CD14-positive monocyte (primary cell): ENCODE results near the gene EFCC1. TPM values are rescaled to one million over a fixed set of nuclear protein-coding genes. Genes with fewer than 3 reads are reported as not detected.

Source experiments
- DNase-seq, 3 donors: peaks; one replicate each; pipeline ENCODE4 v3.0.0-alpha.2; 2011 to 2022
- H2AFZ ChIP-seq: 2 replicates; pipeline ENCODE4 v1.6.0; 2012; ENCODE audit warnings: mild to moderate bottlenecking, low read depth, low read length, inconsistent platforms; ENCODE audit not compliant: insufficient read depth, poor library complexity, severe bottlenecking
- H3K27ac ChIP-seq, 2 donors: 1 replicate in 1 of 2; 2 replicates in 1 of 2; pipeline ENCODE4 v1.5.1; 2012 to 2013; ENCODE audit warnings: low read length in 2 of 2, control low read depth in 1 of 2, inconsistent platforms in 1 of 2, low read depth in 1 of 2, mild to moderate bottlenecking in 1 of 2
- H3K27me3 ChIP-seq, 2 donors: one replicate each; pipeline versions ENCODE4 v1.6.0 to v1.6.1; 2011 to 2013; ENCODE audit warnings: low read length in 2 of 2; ENCODE audit not compliant: control insufficient read depth in 2 of 2, insufficient read depth in 2 of 2
- H3K36me3 ChIP-seq, 2 donors: replicated peaks in 1 of 2; 1 replicate in 1 of 2; 2 replicates in 1 of 2; pipeline versions ENCODE4 v1.5.1 to v1.6.1; 2012 to 2013; ENCODE audit warnings: low read length in 2 of 2, control low read depth in 1 of 2, inconsistent platforms in 1 of 2, mild to moderate bottlenecking in 1 of 2; ENCODE audit not compliant: insufficient read depth in 2 of 2, control insufficient read depth in 1 of 2
- H3K4me1 ChIP-seq, 2 donors: 1 replicate in 1 of 2; 2 replicates in 1 of 2; pipeline versions ENCODE4 v1.5.1 to v1.6.1; 2012 to 2013; ENCODE audit warnings: low read length in 2 of 2, control low read depth in 1 of 2, inconsistent platforms in 1 of 2, mild to moderate bottlenecking in 1 of 2, moderate library complexity in 1 of 2; ENCODE audit not compliant: insufficient read depth in 2 of 2, control insufficient read depth in 1 of 2
- H3K4me2 ChIP-seq: replicated peaks from 2 replicates; pipeline ENCODE3; 2012; ENCODE audit warnings: low read length, moderate library complexity, mild to moderate bottlenecking; ENCODE audit not compliant: poor library complexity, severe bottlenecking; ENCODE audit errors: extremely low read depth
- H3K4me3 ChIP-seq, 3 experiments: fragments of 200-600 bp in 1 of 3; sonication (generic) in 1 of 3; replicated peaks in 1 of 3; 1 replicate in 2 of 3; 2 replicates in 1 of 3; pipeline ENCODE4 v1.5.1; 2011 to 2013; ENCODE audit warnings: low read length in 3 of 3, mild to moderate bottlenecking in 3 of 3, control low read depth in 2 of 3, low read depth in 2 of 3, inconsistent platforms in 1 of 3, moderate library complexity in 1 of 3
- H3K79me2 ChIP-seq: 2 replicates; pipeline ENCODE4 v1.6.0; 2012; ENCODE audit warnings: mild to moderate bottlenecking, control low read depth, inconsistent platforms, low read length, moderate library complexity; ENCODE audit not compliant: insufficient read depth
- H3K9ac ChIP-seq: 2 replicates; pipeline ENCODE4 v1.6.0; 2017; ENCODE audit warnings: low read length, mild to moderate bottlenecking; ENCODE audit not compliant: insufficient read depth, poor library complexity, severe bottlenecking
- H3K9me3 ChIP-seq, 2 donors: replicated peaks in 1 of 2; 1 replicate in 1 of 2; 2 replicates in 1 of 2; pipeline versions ENCODE4 v1.5.1 to v1.6.1; 2012 to 2013; ENCODE audit warnings: low read length in 2 of 2, control low read depth in 1 of 2; ENCODE audit not compliant: control insufficient read depth in 1 of 2, insufficient read depth in 1 of 2
- H4K20me1 ChIP-seq: 2 replicates; pipeline ENCODE4 v1.6.0; 2012; ENCODE audit warnings: mild to moderate bottlenecking, low read length, control low read depth, moderate library complexity; ENCODE audit not compliant: insufficient read depth
- H3K27ac Mint-ChIP-seq, 7 donors: one replicate each; pipeline ENCODE4 v1.8.0; 2020; ENCODE audit warnings: mild to moderate bottlenecking in 7 of 7, mixed read lengths in 7 of 7, moderate library complexity in 6 of 7, inconsistent platforms in 2 of 7
- H3K27me3 Mint-ChIP-seq, 3 donors: one replicate each; pipeline ENCODE4 v1.8.0; 2021 to 2022; ENCODE audit warnings: low read depth in 3 of 3, mild to moderate bottlenecking in 3 of 3, mixed read lengths in 3 of 3, moderate library complexity in 3 of 3, inconsistent platforms in 1 of 3
- H3K36me3 Mint-ChIP-seq, 2 donors: one replicate each; pipeline ENCODE4 v1.8.0; 2020; ENCODE audit warnings: mixed read lengths in 2 of 2, inconsistent platforms in 1 of 2, mild to moderate bottlenecking in 1 of 2
- H3K4me1 Mint-ChIP-seq: one replicate; pipeline ENCODE4 v1.8.0; 2020; ENCODE audit warnings: mild to moderate bottlenecking, mixed read lengths
- H3K4me3 Mint-ChIP-seq, 2 donors: one replicate each; pipeline ENCODE4 v1.8.0; 2020; ENCODE audit warnings: mild to moderate bottlenecking in 2 of 2, mixed read lengths in 2 of 2, moderate library complexity in 1 of 2
- H3K9me3 Mint-ChIP-seq, 7 donors: one replicate each; pipeline ENCODE4 v1.8.0; 2020 to 2022; ENCODE audit warnings: mixed read lengths in 7 of 7, mild to moderate bottlenecking in 6 of 7, moderate library complexity in 6 of 7, inconsistent platforms in 2 of 7
- CTCF ChIP-seq: fragments of 200-600 bp; IDR thresholded peaks from one replicate; pipeline ENCODE4 v1.8.0; 2022; ENCODE audit warnings: antibody characterized with exemption, mild to moderate bottlenecking
- WGBS: methylation state at CpG from one replicate; pipeline ENCODE4 v1.1.5; 2013; ENCODE audit warnings: missing lambda C conversion rate; ENCODE audit not compliant: insufficient coverage; 5-methylcytosine and 5-hydroxymethylcytosine counted together
- intact Hi-C, 2 donors: fragments of 100-400 bp; cut with micrococcal nuclease; formaldehyde crosslinking; loops; one replicate each; pipeline versions ENCODE4 v1.15.0 to v1.15.1; 2023
- polyA plus RNA-seq, 3 donors: library from polyadenylated mRNA; depleted of rRNA in 1 of 3; unstranded in 2 of 3; stranded (reverse) in 1 of 3; fragments of 300-500 nt in 2 of 3; fragments of >200 nt in 1 of 3; fragmentation: Illumina TruSeq in 2 of 3; gene quantifications; 1 replicate in 2 of 3; 2 replicates in 1 of 3; pipeline ENCODE4 v1.2.3, GENCODE V29; 2012 to 2021

EFCC1 gene
- polyA plus RNA-seq, 3 donors, result 0.11 to 0.15 TPM; not detected in 1

DNA sequence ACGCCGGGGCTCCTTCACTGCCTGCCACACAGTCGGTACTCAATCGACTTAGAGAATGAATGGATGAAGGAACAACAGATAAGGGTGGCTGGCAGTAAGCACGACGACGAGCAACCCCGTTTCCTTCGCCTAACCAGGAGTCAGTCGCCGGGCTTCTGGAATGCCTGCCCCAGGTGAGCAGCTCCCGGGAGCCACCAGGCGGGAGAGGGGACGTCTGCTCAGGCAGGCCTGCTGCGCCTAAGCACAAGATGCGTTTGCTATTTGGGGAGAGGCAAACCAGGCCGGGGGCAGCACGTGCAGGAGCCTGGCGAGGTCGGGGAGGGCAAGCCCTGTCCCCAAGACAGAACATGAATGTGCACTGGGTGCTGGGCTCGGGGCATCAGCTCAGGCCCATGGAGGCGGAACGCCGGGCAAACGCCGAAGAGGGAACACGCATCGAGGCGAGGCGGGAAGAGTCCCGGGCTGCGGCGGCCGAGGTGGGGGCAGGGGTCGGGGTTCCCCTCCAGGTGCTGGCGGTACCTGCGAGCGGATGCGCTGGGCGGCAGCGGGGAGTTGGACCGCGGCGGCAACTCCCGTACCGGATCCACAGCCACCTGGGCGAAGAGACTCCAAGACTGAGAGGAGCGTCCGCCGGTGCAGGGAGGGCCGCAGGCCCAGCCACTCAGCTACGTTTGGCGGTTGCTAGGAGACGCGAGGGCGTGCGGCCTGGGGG lies 7.5 kb upstream of the EFCC1 start, which contains the start of gene CFAP92:
TSS of gene CFAP92 (minus strand) at position 616 of the 712 bp plus-strand sequence. CDS start 772 bp downstream, outside the sequence.
- peak within 1 kb of the TSS; percentile 67 to 83 for H3K4me3 Mint-ChIP-seq
- H3K27ac Mint-ChIP-seq, result peak within 1 kb of the TSS; percentile 23 to 83 (median 68)
- no peaks in the 10 kb centered on the region for H3K79me2 ChIP-seq
- no peak for TF ChIP-seq CTCF
- H3K4me2 ChIP-seq, result peak within 1 kb of the TSS; percentile 75
- H3K36me3 ChIP-seq, result no peaks in the 10 kb centered on the region
- peak; percentile 79 to 85 (median 80) for DNase-seq
- peak within 1 kb of the TSS; percentile 39 for H3K9ac ChIP-seq
- H3K4me3 ChIP-seq, result peak within 1 kb of the TSS; percentile 14 to 67 (median 19)
- H3K27ac ChIP-seq, result no peak within 1 kb of the TSS
- intact Hi-C loops, result no loop called here
- WGBS, result 30% methylated on average over 51 of the region's 57 CpGs
- H3K9me3 Mint-ChIP-seq, result peaks cover 0 to 2% (median 0%) of the 10 kb centered on the region in 7 donors
- H3K9me3 ChIP-seq, result no peaks in the 10 kb centered on the region
- H3K27me3 ChIP-seq, result peaks cover 3 to 8% of the 10 kb centered on the region in 2 donors
- peaks cover 32% of the 10 kb centered on the region for H3K4me1 Mint-ChIP-seq
- H3K36me3 Mint-ChIP-seq, result peaks cover 0 to 2% of the 10 kb centered on the region in 2 donors
- H4K20me1 ChIP-seq, result no peaks in the 10 kb centered on the region
- H2AFZ ChIP-seq, result peak within 1 kb of the TSS; percentile 78
- H3K4me1 ChIP-seq, result peaks cover 30 to 34% of the 10 kb centered on the region in 2 donors
- peaks cover 2 to 11% (median 10%) of the 10 kb centered on the region in 3 donors for H3K27me3 Mint-ChIP-seq

DNA sequence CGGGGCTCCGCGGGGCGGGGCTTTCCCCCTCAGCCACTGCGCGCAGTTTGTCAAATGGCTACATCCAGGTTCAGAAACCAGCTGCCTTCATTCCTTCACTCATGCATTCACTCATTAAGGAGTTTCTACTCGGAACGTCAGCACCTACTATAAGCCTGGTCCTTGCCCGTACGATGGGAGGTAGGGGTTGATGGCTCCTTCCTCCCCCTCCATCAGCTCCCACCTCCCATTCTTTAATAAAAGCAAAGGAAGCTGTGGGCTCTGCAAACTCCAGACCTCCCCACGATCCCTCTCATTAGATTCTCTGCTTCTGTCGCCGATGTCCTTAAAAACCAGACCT lies 7.0 kb upstream of the EFCC1 start:
- Mint-ChIP-seq H3K36me3 (peaks cover 0 to 2% of the 10 kb centered on the region in 2 donors), H3K27me3 (peaks cover 7 to 14% (median 14%) of the 10 kb centered on the region in 3 donors), H3K27ac (peak overlapping the region in 5 of 7 donors; percentile 15 to 68 (median 53)), H3K4me3 (peak overlapping the region; percentile 51 to 69), H3K9me3 (peaks cover 0 to 2% (median 0%) of the 10 kb centered on the region in 7 donors), H3K4me1 (peaks cover 32% of the 10 kb centered on the region)
- H4K20me1 ChIP-seq, result no peaks in the 10 kb centered on the region
- DNase-seq, result no peak
- peaks cover 3 to 12% of the 10 kb centered on the region in 2 donors for H3K27me3 ChIP-seq
- intact Hi-C loops, result no loop called here
- H3K4me1 ChIP-seq, result peaks cover 30 to 34% of the 10 kb centered on the region in 2 donors
- H3K27ac ChIP-seq, result no peak overlapping the region
- no peaks in the 10 kb centered on the region for H3K9me3 ChIP-seq
- no peak for TF ChIP-seq CTCF
- WGBS, result 0% methylated on average over 1 of the region's 13 CpGs
- no peaks in the 10 kb centered on the region for H3K36me3 ChIP-seq
- peak overlapping the region; percentile 75 for H3K4me2 ChIP-seq
- no peaks in the 10 kb centered on the region for H3K79me2 ChIP-seq
- H3K4me3 ChIP-seq, result peak overlapping the region in 1 of 3 experiments; percentile 67
- H3K9ac ChIP-seq, result peak overlapping the region; percentile 39
- peak overlapping the region; percentile 78 for H2AFZ ChIP-seq
